Non-pigmented ciliary epithelial cell (primary cell): ENCODE results near the gene KRT6B.
"Not testable (repeated sequence)": the region's sequence is repeated elsewhere in the genome, so short reads cannot be mapped to it uniquely, and the experiment has no call there.

Experiments used
- DNase-seq: peaks from one replicate; pipeline ENCODE4 v3.0.0-alpha.2; 2010; ENCODE audit warnings: low read depth

Gene KRT6B

DNA sequence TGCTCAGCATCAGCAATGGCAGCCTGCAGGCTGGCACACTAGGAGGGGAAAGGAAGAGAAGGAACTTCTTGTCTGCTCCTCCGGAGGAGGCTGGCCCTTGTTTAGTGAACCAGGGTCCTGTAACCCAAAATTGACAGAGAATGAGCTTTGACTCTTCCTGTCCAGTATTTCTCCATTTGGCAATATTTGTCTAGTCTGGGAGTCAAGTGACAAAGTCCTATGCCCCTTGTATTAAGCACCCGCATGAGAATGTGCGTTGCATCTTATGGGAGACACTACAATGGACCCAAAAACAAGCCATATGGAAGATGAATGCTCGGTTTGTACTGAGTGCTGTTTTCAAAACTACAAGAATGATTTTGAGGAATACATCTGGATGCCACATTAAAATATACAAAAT lies 17.9 kb upstream of the KRT6B start:
- no peak for DNase-seq

DNA sequence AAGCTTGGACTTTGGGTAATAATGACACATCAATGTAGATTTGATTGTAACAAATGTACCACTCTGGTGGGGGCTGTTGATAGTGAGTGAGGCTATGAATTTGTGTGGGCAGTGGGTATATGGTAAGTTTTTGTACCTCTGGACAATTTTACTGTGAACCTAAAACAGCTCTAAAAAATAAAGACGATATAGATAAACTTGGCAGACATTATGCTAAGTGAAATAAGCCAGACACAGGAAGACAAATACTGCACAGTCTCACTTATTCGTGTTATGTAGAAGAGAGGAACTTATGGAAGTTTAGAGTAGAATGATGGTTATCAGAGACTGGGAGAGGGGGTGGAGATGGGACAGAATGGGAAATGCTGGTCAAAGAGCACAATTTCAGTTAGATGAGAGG lies 13.0 kb upstream of the KRT6B start:
- no peak for DNase-seq

DNA sequence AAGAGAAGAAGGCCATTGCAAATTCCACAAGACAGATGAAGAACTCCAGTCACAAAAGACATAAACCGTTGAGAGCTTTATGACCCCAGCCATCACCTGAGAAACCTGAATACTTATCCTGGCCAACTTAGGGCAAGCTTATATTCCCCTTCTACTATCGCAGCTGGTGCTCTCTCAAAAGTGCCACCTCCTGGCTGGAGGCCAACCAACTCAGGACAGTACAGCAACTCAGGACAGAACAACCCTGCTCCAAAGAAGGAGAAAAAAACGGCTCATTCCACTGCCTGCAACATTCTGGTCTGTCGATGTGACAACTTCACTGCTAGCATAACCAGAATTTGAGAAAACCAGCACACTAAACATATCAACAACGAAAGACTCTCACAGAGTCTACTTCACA lies 9.7 kb upstream of the KRT6B start:
- DNase-seq: no peak

DNA sequence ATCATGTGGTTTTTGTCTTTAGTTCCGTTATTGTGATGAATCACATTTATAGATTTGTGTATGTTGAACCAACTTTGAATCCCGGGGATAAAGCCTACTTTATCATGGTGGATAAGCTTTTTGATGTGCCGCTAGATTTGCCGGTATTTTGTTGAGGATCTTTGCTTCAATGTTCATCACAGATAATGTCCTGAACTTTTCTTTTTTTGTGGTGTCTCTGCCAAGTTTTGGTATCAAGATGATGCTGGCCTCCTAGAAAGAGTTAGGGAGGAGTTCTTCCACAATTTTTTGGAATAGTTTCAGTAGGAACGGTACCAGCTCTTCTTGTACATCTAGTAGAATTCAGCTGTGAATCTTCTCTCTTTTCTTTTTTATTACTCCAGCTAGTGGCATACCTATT lies 6.9 kb upstream of the KRT6B start:
- DNase-seq: no peak

DNA sequence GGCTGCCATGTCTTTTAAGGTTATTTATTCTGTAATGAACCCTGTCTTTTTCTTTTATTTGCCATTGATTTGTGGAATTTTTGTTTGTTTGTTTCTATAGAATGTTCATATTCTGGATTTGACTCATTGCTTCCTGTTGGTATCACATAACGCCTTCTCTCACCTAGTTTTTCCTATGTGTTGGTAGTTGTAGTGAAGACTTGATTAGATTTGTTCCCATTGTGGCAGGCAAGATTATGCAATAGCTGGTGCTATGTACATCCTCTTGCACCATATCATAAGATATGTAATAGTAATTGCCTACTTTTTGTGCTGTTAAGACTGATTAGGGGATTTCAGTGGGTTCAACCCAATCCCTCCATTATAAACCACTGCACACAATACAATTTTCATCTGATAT lies 3.9 kb upstream of the KRT6B start:
- no peak for DNase-seq

GRCh38 chr12:52454411-52455201 lies 2.7 kb upstream of the KRT6B start:
- DNase-seq: no peak

DNA sequence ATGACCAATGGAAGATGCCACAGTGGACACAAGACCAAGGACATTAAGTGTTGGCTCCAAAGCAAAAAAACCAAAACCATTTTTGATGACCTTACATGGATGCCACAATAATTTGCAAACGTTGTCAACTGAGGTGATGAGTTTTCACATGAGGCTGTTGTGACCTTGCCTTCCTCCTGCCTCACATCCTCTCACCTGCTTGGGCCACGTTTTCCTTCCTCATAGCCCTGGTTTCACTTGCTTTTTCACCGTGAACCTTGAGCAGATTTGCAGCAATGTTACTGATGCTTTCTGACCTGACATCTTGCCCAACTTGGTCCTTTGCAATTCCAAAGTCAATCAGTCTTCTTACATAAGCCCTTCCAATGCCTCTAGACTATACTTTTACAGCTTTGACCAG lies 3.7 kb downstream of the KRT6B start:
- DNase-seq: no peak

- not testable (repeated sequence) for DNase-seq
Observed at GRCh38 chr12:52447196-52447595, 4.8 kb downstream of the KRT6B start.

GRCh38 chr12:52446367-52447045 lies 5.4 kb downstream of the KRT6B start:
- no peak for DNase-seq

- DNase-seq: no peak
Observed at GRCh38 chr12:52445876-52446275, 6.1 kb downstream of the KRT6B start.

- DNase-seq: no peak
Observed at GRCh38 chr12:52444647-52445595, 7.0 kb downstream of the KRT6B start.

- no peak for DNase-seq
Observed at GRCh38 chr12:52443966-52444365, 8.0 kb downstream of the KRT6B start.

GRCh38 chr12:52442600-52443061 lies 9.3 kb downstream of the KRT6B start:
- DNase-seq: peak; percentile 10

DNA sequence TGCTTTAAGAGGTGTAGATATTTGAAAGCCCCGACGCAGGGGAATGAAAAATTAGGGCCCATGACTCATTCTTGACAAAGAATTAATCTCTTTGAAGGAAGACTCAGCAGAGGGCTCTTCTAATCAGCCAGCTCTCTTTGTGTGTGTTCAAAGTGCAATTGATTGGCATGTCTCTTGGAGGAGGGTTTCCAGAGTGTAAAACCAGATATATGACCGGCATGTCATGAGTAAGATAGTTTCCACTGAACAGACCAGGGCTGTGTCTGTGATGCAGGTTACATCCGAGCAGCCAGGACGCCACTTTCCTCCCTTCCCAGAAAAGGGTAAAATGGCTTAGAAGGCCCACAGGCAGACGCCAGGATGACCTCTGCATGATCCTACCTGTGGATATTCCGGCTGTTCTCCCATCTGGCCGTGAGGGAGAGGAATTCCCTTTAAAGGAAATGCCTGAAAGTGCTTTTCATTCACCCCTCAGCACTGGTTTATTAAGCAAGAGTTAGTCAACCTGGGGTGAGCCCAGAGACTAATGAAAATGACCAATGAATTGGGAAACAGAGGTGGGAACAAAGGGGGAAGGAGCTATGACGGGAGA lies 10.5 kb downstream of the KRT6B start:
- no peak for DNase-seq

- DNase-seq: peak; percentile 14
Observed at GRCh38 chr12:52440821-52441319, 11.1 kb downstream of the KRT6B start.

DNA sequence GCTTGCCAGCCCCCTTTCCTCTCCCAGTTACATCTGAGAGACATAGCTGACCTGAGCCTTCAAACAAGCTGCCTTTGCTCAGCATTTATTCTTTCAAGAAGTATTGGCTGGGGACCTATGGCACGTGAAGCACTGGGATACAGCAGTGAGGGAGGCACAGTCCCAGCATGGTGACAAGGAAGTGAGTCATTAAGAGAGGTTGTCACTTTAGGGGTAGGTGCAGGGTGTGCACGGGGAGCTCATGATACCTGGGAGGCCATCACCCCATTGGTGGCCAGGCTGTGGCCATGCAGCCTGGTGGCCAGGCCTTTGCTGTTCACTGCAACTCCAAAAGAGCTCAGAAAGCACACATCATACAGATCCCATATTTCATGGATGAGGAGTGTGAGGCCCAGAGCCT lies 12.1 kb downstream of the KRT6B start:
- no peak for DNase-seq

DNA sequence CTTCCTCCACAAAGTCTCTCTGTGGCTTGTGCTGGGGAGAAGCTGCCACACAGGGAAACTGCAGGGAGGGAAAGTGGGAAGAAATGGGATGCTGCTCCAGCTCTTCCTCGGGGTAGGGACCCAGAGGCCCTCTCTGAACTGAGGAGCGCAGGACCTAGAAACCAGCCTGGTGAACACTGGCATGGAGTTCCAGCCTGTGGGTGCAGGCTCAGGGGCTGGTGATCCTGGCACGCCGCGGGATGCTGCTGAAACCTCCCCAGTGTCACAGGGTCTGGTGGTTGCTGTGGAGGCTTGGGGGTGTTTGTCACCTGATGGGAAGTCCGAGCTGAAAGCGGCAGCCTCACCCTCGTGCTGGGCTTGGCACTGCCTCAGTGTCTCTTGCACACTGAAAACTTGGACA lies 12.5 kb downstream of the KRT6B start:
- DNase-seq: no peak

DNA sequence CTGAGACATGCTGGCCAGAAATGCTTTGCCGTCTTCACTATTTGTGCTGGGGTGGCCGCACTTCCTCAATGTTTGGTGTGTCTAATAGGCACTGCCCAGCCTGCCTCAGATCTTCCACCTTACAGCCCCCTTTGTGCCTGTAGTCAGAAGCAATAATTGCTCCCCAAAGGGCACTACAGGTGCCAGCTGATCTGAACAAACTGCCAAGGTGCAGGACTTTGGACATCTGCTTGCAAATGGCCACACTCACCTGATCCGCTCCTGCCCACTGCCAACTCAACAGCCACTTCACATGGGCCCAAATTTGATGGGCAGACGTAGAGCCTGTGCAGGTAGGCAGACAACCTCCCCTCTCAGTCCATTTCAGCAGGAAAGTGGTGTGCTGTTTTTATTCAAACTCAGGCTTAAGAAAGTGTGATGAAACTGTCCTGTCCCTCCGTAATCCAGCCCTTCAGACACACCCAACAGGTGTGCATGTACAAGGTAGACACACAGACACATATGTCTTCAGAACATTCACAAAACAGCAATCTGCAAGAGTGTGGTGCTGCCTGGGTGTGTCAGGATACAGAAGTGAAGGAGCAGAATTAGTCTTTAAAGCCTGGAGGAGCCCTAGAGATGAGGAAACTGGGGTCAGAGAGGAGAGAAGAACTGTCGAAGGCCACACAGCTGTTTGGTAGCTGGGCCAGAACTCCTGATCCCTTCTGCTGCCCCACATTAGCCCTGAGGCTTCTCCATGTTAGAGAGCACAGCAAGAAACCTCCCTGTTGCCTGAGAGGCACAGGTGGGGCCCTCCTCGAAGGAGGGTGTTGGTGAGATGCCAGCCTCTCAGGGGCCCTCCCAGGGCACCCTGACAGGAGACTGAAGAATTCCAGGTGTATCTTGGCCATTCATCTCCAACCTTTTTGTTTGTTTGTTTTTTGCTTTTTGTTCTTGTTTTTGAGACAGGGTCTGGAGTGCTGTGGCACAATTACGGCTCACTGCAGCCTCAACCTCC lies 13.3 kb downstream of the KRT6B start:
- no peak for DNase-seq

- DNase-seq: no peak
Observed at GRCh38 chr12:52437508-52437907, 14.4 kb downstream of the KRT6B start.

GRCh38 chr12:52436828-52437474 lies 15.0 kb downstream of the KRT6B start:
- DNase-seq: no peak
